Activated T-cell treated with anti-CD3 and anti-CD28 coated beads, Interleukin-2, amount 50 U/mL, for 72 hours (primary cell): ENCODE data around the gene VPREB1. TPM values are rescaled to one million over a fixed set of nuclear protein-coding genes. Genes with fewer than 3 reads are reported as not detected.
"Not testable (repeated sequence)": the region's sequence is repeated elsewhere in the genome, so short reads cannot be mapped to it uniquely, and the experiment has no call there.

Experiments
- ATAC-seq, 2 donors: fragments of 150-1000 bp; cut with Tn5 transposase; replicated peaks in 1 of 2; 2 replicates each; pipeline ENCODE4 v1.10.0; 2021; ENCODE audit warnings: moderate library complexity in 2 of 2, mild to moderate bottlenecking in 1 of 2
- DNase-seq, 2 donors: peaks; one replicate each; pipeline ENCODE4 v3.0.0; 2021 to 2022; ENCODE audit warnings: mixed read lengths in 1 of 2
- H3K27ac Mint-ChIP-seq: one replicate; pipeline ENCODE4 v1.8.0; 2022; ENCODE audit warnings: mild to moderate bottlenecking, moderate library complexity, mixed read lengths
- H3K27me3 Mint-ChIP-seq: one replicate; pipeline ENCODE4 v1.8.0; 2022; ENCODE audit warnings: low read depth, mixed read lengths
- H3K36me3 Mint-ChIP-seq, 2 donors: one replicate each; pipeline ENCODE4 v1.8.0; 2022; ENCODE audit warnings: mixed read lengths in 2 of 2, mild to moderate bottlenecking in 1 of 2; ENCODE audit not compliant: insufficient read depth in 2 of 2
- H3K4me1 Mint-ChIP-seq: one replicate; pipeline ENCODE4 v1.8.0; 2022; ENCODE audit warnings: low read depth, mixed read lengths
- H3K4me3 Mint-ChIP-seq, 2 donors: one replicate each; pipeline ENCODE4 v1.8.0; 2022; ENCODE audit warnings: mild to moderate bottlenecking in 2 of 2, mixed read lengths in 2 of 2, moderate library complexity in 2 of 2
- H3K9me3 Mint-ChIP-seq, 2 donors: one replicate each; pipeline ENCODE4 v1.8.0; 2022; ENCODE audit warnings: mixed read lengths in 2 of 2
- total RNA-seq, 2 donors: library from RNA; stranded (reverse); gene quantifications; one replicate each; pipeline ENCODE4 v1.2.3, GENCODE V29; 2022

Gene VPREB1
- total RNA-seq, 2 donors from 2014 or later, result not detected

DNA sequence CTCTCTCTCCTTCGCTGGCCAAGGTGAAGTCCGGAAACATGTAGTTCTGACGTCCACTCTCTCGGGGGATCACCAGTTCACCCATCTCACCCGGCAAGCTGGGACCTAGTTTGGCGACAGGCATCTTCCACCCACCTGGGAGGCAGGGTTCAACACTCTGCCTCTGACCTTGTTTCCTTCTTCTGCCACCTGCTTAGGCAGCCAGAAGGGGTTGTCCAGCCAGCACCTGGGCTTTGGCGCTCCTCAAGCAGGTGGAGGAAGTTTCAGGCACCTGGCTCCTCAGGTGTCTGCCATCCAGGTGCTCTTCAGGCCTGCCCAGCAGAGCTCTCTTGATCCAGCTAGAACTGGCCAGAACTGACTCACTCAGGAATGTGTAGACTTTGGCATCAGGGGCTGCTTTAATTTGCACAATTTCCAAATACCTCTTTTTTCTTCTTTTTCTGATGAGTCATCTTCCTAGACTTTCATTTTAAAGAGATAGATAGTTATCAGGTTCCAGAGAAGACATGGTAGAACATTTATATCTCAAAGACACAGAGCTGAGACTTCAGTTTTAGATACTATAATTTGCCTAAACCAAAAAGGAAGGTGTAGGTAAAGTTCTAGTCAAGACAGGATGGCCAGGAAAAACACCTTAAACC, 25.6 kb downstream of the VPREB1 start:
- H3K4me1 Mint-ChIP-seq, result peaks cover 11% of the 10 kb centered on the region
- H3K36me3 Mint-ChIP-seq, H3K9me3 Mint-ChIP-seq, H3K27me3 Mint-ChIP-seq, ATAC-seq, H3K27ac Mint-ChIP-seq, H3K4me3 Mint-ChIP-seq, DNase-seq: not testable (repeated sequence)

DNA sequence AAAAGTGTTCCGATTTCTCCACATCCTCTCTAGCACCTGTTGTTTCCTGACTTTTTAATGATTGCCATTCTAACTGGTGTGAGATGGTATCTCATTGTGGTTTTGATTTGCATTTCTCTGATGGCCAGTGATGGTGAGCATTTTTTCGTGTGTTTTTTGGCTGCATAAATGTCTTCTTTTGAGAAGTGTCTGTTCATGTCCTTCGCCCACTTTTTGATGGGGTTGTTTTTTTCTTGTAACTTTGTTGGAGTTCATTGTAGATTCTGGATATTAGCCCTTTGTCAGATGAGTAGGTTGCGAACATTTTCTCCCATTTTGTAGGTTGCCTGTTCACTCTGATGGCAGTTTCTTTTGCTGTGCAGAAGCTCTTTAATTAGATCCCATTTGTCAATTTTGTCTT, 32.8 kb downstream of the VPREB1 start:
- not testable (repeated sequence) for H3K27me3 Mint-ChIP-seq, H3K4me3 Mint-ChIP-seq, H3K27ac Mint-ChIP-seq, H3K9me3 Mint-ChIP-seq, H3K4me1 Mint-ChIP-seq, H3K36me3 Mint-ChIP-seq, DNase-seq, ATAC-seq

DNA sequence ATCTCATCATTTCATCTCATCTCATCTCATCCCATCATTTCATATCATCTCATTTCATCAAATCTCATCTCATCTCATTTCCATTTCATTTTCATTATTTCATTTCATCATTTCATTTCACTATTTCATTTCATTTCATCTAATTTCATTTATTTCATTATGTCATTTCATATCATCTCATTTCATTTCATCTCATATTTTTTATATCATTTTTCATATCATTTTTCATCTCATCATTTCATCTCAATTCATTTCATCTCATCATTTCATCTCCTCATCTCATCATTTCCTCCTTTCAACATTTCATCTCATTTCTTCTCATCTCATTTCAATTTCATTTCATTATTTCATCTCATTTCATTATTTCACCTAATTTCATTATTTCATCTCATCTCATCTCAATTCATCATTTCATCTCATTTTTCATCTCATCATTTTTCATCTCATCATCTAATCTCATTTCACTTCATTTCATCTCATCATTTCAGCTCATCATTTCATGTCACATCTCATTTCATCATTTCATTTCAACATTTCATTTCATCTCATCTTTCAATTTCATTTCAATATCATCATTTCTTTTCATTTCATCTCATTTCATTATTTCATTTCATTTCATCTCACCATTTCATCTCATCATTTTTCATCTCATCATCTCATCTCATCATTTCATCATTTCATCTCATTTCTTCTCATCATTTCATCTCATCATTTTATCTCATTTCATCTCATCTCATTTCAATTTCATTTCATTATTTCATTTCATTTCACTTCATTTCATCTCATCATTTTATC, 40.6 kb downstream of the VPREB1 start:
- H3K4me3 Mint-ChIP-seq, DNase-seq, H3K27me3 Mint-ChIP-seq, H3K27ac Mint-ChIP-seq, H3K4me1 Mint-ChIP-seq, H3K36me3 Mint-ChIP-seq, ATAC-seq, H3K9me3 Mint-ChIP-seq: not testable (repeated sequence)

DNA sequence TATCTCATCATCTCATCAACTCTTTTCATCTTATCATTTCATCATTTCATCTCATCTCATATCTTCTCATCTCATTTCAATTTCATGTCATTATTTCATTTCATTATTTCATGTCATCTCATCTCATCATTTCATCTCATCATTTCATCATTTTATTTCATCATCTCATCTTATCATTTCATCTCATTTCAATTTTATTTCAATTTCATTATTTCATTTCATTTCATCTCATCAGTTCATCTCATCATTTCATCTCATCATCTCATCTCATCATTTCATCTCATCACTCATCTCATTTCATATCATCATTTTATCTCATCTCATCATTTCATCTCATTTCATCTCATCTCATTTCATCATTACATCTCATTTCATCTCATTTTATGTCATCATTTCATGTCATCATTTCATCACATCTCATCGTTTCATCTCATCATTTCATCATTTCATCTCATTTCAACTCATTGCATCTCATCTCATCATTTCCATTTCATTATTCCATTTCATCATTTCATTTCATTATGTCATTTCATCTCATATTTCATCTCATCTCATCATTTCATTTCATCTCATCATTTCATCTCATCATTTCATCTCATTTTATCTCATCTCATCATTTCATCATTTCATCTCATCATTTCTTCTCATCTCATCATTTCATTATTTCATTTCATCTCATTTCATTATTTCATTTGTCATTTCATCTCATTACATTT, 42.0 kb downstream of the VPREB1 start:
- H3K9me3 Mint-ChIP-seq, H3K4me3 Mint-ChIP-seq, ATAC-seq, DNase-seq, H3K27me3 Mint-ChIP-seq, H3K27ac Mint-ChIP-seq, H3K36me3 Mint-ChIP-seq, H3K4me1 Mint-ChIP-seq: not testable (repeated sequence)

DNA sequence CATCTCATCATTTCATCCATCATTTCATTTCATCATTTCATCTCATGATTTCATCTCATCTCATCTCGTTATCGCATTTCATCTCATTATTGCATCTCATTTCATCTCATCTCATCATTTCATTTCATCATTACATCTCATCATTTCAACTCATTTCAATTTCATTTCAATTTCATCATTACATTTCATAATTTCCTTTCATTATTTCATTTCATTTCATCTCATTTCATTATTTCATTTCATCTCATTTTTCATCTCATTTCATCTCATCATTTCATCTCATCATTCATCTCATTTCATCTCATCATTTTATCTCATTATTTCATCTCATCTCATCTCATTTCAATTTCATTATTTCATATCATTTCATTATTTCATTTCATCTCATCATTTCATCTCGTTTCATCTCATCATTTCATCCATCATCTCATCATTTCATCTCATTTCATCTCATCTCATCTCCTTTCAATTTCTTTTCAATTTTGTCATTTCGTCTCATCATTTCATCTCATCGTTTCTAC, 42.6 kb downstream of the VPREB1 start:
- H3K36me3 Mint-ChIP-seq, H3K27me3 Mint-ChIP-seq, H3K27ac Mint-ChIP-seq, ATAC-seq, DNase-seq, H3K9me3 Mint-ChIP-seq, H3K4me1 Mint-ChIP-seq, H3K4me3 Mint-ChIP-seq: not testable (repeated sequence)

DNA sequence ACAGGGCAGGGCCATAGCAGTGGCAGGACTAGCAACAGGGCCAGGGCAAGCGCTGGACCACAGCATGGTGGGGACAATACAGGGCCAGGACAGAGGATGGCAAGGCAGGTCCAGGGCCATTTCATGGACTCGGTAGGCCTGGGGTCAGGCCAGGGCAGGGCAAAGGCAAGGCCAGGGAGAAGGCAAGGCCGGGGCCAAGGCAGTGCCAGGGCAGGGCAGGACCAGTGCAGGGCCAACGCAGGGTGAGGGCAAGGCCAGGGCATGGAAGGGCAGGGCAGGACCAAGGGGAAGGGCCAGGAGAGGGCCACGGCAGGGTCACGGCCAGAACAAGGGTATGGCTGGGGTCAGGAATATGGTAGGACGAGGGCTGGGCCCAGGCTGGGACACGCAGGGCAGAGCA, 45.1 kb downstream of the VPREB1 start:
- not testable (repeated sequence) for H3K4me3 Mint-ChIP-seq, H3K27ac Mint-ChIP-seq

DNA sequence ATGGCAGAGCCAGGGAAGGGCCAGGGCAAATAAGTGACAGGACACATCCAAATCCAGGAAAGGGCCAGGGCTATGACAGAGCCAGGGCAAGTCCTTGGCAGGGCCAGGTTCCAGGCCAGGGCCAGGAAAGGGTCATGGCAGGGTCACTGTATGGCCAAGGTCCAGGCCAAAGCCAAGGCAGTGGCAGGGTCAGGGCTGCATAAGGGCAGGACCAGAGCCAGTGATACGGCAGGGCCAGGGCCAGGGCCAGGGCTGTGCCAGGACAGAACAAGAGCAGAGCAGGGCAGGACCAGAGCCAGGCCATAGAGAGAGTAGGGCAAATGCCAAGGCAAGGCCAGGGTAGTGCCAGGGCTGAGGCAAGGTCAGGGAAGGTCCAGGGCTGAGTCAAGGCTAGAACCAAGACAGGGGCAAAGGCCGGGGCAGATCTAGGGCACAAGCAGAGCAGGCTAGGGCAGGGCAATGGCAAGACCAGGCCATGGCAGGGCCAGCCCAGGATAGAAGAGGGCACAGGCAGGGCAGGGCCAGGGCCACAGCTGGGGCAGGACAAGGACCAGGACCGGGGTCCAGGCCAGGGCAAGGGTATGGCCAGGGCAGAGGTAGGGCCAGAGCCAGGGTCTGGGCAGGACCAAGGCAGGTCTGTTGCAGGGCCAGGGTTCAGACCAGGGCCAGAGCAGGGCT, 46.7 kb downstream of the VPREB1 start:
- H3K27me3 Mint-ChIP-seq, H3K4me3 Mint-ChIP-seq, H3K36me3 Mint-ChIP-seq, H3K27ac Mint-ChIP-seq, H3K4me1 Mint-ChIP-seq, DNase-seq, ATAC-seq, H3K9me3 Mint-ChIP-seq: not testable (repeated sequence)

More for the DNA sequence above, 45.1 kb downstream of the VPREB1 start:
- H3K9me3 Mint-ChIP-seq, H3K4me1 Mint-ChIP-seq, DNase-seq, H3K36me3 Mint-ChIP-seq, H3K27me3 Mint-ChIP-seq, ATAC-seq: not testable (repeated sequence)

DNA sequence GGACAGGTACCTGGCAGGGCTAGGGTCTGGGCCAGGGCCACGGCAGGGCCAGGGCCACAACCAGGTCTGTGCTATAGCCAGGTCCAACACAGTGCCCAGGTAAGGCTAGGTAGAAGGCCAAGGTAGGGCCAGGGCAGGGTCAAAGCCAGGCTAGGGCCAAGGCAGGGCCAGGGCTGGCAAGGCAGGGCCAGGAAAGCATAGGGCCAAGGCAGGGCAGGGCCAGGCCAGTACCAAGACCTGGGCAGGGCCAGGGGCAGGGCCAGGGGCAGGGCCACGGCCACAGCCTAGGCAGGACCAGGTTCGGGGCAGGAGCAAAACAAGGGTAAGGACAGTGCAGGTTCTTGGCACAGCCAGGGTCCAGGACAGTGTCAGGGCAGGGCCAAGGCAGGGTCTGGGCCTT, 48.1 kb downstream of the VPREB1 start:
- H3K27ac Mint-ChIP-seq, ATAC-seq, H3K4me1 Mint-ChIP-seq, H3K4me3 Mint-ChIP-seq, H3K27me3 Mint-ChIP-seq, DNase-seq, H3K36me3 Mint-ChIP-seq, H3K9me3 Mint-ChIP-seq: not testable (repeated sequence)

DNA sequence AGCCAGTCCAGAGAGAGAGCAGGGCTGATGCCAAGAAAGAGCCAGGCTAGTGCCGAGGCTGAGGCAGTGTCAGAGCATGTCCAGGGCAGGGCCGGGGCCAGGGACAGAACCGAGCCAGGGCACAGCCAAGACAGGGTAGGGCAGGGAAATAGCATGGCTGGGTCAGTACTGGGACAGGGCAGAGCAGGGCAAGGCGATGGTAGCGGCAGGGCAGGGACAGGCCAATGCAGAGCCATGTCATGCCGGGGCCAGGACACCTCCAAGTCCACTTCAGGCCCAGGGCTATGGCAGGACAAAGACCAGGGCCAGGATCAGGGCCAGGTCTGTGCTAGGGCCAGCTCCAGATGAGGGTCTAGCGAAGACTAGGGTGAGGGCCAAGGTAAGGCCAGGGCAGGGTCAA, 48.9 kb downstream of the VPREB1 start:
- H3K27ac Mint-ChIP-seq, H3K27me3 Mint-ChIP-seq, H3K4me3 Mint-ChIP-seq, H3K4me1 Mint-ChIP-seq, DNase-seq, ATAC-seq, H3K36me3 Mint-ChIP-seq, H3K9me3 Mint-ChIP-seq: not testable (repeated sequence)

DNA sequence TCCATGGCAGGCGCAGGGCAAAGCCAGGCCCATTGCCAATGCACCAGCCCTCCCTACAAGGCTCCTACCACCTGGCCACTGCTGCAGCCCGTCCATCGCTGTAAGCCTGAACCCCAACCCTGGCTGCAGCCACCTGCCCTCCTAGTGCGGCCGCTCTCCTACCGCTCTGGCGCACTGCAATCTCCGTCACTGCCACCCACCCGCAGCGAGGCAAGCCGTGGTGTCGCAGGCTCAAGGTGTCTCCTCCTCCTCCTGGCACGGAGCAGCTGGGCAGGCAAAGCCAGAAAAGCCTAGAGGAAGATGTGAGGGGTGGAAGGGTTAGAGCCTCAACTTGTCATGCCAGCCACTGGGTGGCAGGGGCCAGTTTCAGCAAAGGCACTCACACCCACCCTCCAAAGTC, 50.1 kb downstream of the VPREB1 start:
- not testable (repeated sequence) for DNase-seq, H3K4me3 Mint-ChIP-seq, ATAC-seq, H3K27me3 Mint-ChIP-seq, H3K9me3 Mint-ChIP-seq, H3K36me3 Mint-ChIP-seq, H3K27ac Mint-ChIP-seq
- peaks cover 12% of the 10 kb centered on the region for H3K4me1 Mint-ChIP-seq
